Fibroblast of the aortic adventitia (primary cell): ENCODE measurements around the gene OSTF1. TPM values are rescaled to one million over a fixed set of nuclear protein-coding genes. Genes with fewer than 3 reads are reported as not detected.

Experiments used
- DNase-seq: peaks from one replicate; pipeline ENCODE4 v3.0.0-alpha.2; 2010; ENCODE audit warnings: low read depth
- H3K4me3 ChIP-seq: 2 replicates; pipeline ENCODE4 v1.5.1; 2011; ENCODE audit warnings: low read depth, mild to moderate bottlenecking, control low read depth, low read length, moderate library complexity
- CTCF ChIP-seq: IDR thresholded peaks from 2 replicates; pipeline ENCODE4 v1.5.1; 2011; ENCODE audit warnings: mild to moderate bottlenecking, low read length, control low read depth, inconsistent platforms; ENCODE audit not compliant: insufficient read depth
- total RNA-seq: library from RNA; depleted of rRNA; stranded (reverse); fragments of >200 nt; gene quantifications from 2 replicates; pipeline ENCODE4 v1.2.3, GENCODE V29; 2012; ENCODE audit warnings: low replicate concordance

The OSTF1 gene
- total RNA-seq, 1 donor = 27.7 TPM

- DNase-seq = peak; percentile 43
- no peak for TF ChIP-seq CTCF
- H3K4me3 ChIP-seq = no peak overlapping the region
These were observed 93.4 kb downstream of the OSTF1 start for GRCh38 chr9:75181750-75182149.

GRCh38 chr9:75183306-75183705 lies 95.0 kb downstream of the OSTF1 start:
- no peak overlapping the region for H3K4me3 ChIP-seq
- DNase-seq = no peak
- no peak for TF ChIP-seq CTCF

GRCh38 chr9:75184471-75184870 lies 96.2 kb downstream of the OSTF1 start:
- DNase-seq = no peak
- H3K4me3 ChIP-seq = no peak overlapping the region
- no peak for TF ChIP-seq CTCF

GRCh38 chr9:75185585-75186170 lies 97.4 kb downstream of the OSTF1 start:
- no peak overlapping the region for H3K4me3 ChIP-seq
- TF ChIP-seq CTCF = peak; percentile 63
- DNase-seq = peak; percentile 18

DNA sequence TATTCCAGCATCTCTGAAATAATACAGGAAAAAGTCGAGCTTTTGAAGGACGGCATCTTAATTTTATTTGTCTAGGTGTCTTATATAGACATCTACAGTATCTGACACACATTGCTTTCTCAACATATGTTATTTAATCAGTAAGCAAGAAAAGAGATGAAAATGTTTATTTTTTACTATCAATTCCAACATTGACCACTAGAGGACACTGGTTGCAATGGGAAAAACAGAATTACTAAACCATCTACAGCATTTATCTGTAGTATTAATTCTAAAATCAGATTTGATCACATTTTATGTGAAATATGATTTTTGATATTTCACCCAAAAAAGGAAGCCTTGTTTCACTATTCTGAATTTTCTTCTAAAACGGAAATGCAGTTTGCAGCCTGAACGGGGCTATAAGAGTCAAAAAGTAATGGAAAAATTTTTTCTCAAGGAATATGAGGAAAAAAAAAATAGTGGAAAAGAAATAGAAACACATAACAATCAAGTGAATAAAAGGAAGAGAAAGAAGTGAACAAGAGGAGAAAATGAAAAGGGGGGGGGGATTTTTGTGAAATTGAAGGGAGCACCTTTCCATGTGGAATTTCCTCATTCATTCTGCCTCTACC lies 98.6 kb downstream of the OSTF1 start:
- peak; percentile 87 for TF ChIP-seq CTCF
- peak; percentile 51 for DNase-seq
- no peak overlapping the region for H3K4me3 ChIP-seq

DNA sequence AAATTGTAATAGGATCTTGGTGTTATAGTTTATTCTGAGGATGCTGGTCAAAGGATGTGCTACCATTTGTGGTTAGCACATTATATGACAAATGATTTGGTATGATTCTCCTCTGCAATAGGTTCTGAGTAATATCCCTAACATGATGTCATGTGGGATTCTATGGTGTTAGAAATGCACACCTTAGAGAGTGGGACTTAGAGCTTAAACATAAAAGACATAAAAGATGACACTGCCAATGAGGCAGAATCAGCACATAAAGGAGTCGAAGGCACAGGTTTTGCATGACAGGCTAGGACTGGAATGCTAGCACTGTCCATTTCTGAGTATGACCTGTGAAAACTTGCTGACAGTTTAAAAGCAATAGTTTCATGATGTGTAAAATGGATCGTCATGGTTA lies 100.4 kb downstream of the OSTF1 start:
- DNase-seq = no peak
- TF ChIP-seq CTCF = no peak
- H3K4me3 ChIP-seq = no peak overlapping the region

GRCh38 chr9:75190762-75191161 lies 102.4 kb downstream of the OSTF1 start:
- no peak overlapping the region for H3K4me3 ChIP-seq
- DNase-seq = no peak
- TF ChIP-seq CTCF = no peak
